ENCODE results near the gene KCTD5. TPM values are rescaled to one million over a fixed set of nuclear protein-coding genes. Genes with fewer than 3 reads are reported as not detected.
"Not testable (repeated sequence)": the region's sequence is repeated elsewhere in the genome, so short reads cannot be mapped to it uniquely, and the experiment has no call there.

The KCTD5 gene
- total and polyA plus RNA-seq, 10 of the 15 experiments (the other 5 are each of a cell fraction or from before 2014, with no cell fraction given), result 0.58 to 56.4 (median 37.3) TPM

- CTCF ChIA-PET; BruUV-seq (replicated peaks); H3K27me3 ChIP-seq (replicated peaks in 1 of 2; ENCODE audit: control insufficient read depth in 2 of 2, insufficient read depth in 2 of 2, low read length in 1 of 2); H3K9ac ChIP-seq (ENCODE audit: control insufficient read depth, insufficient read depth, low read length); H3K9me3 ChIP-seq (replicated peaks; ENCODE audit: control insufficient read depth, insufficient read depth, low read length); H4K20me1 ChIP-seq (ENCODE audit: control insufficient read depth, insufficient read depth); in situ Hi-C loops (cut with MboI); FAIRE-seq; SMC1A ChIA-PET (ENCODE audit: uncharacterized antibody, unreplicated experiment); H3K4me3 ChIP-seq; H3K36me3 ChIP-seq (ENCODE audit: control insufficient read depth in 2 of 2, insufficient read depth in 2 of 2, low read length in 1 of 2); H3K27ac ChIP-seq (ENCODE audit: control insufficient read depth, insufficient read depth); intact Hi-C loops (cut with micrococcal nuclease; ENCODE audit: unreplicated experiment); H3K4me1 ChIP-seq (ENCODE audit: control insufficient read depth, insufficient read depth, low read length); H2AFZ ChIP-seq (ENCODE audit: control insufficient read depth, low read depth, low read length); RAD21 ChIA-PET (ENCODE audit: unreplicated experiment); H3K4me2 ChIP-seq (ENCODE audit: control insufficient read depth, insufficient read depth); POLR2A ChIA-PET; DNase-seq (ENCODE audit: low read depth, low spot score); H3K79me2 ChIP-seq (ENCODE audit: control insufficient read depth, insufficient read depth, low read length): not testable (repeated sequence)
- TF ChIP-seq NR2C1 (IDR thresholded peaks at IDR 0.05), result peak; percentile 27; the same call in 1 of the 2 replicates
- peak; percentile 55 for ATAC-seq
- 48% methylated on average over 8 of the region's 8 CpGs for WGBS (ENCODE audit: insufficient coverage, insufficient replicate concordance, low lambda C conversion rate, missing lambda C conversion rate)
These were observed 22.8 kb upstream of the KCTD5 start for GRCh38 chr16:2659560-2659959.

DNA sequence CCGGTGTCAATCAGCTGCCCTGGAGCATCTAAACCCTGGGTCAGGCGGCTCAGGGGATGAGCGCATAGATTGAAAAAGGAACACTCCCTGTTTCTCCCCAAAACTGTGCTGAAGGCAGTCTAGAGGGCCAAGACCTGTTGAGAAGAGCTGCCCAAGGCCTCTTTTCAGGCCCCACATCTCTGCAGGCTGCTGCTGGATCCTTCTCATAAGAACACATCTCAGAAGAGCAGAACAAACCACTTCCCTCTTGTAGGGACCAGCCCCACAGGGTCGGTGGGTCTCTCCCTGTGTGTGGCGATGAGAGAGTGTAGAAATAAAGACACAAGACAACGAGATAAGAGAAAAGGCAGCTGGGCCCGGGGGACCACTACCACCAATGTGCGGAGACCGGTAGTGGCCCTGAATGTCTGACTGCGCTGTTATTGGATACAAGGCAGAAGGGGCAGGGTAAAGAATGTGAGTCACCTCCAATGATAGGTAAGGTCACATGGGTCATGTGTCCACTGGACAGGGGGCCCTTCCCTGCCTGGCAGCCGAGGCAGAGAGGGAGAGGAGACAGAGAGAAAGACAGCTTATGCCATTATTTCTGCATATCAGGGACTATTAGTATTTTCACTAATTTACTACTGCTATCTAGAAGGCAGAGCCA lies 22.2 kb upstream of the KCTD5 start:
- in situ Hi-C loops (cut with MboI); H3K27ac ChIP-seq (ENCODE audit: control insufficient read depth, insufficient read depth); H2AFZ ChIP-seq (ENCODE audit: control insufficient read depth, low read depth, low read length); SMC1A ChIA-PET (ENCODE audit: uncharacterized antibody, unreplicated experiment); H4K20me1 ChIP-seq (ENCODE audit: control insufficient read depth, insufficient read depth); FAIRE-seq; BruUV-seq (replicated peaks); ATAC-seq; H3K9me3 ChIP-seq (replicated peaks; ENCODE audit: control insufficient read depth, insufficient read depth, low read length); RAD21 ChIA-PET (ENCODE audit: unreplicated experiment); H3K27me3 ChIP-seq (replicated peaks in 1 of 2; ENCODE audit: control insufficient read depth in 2 of 2, insufficient read depth in 2 of 2, low read length in 1 of 2); H3K4me2 ChIP-seq (ENCODE audit: control insufficient read depth, insufficient read depth); H3K9ac ChIP-seq (ENCODE audit: control insufficient read depth, insufficient read depth, low read length); H3K4me3 ChIP-seq; H3K79me2 ChIP-seq (ENCODE audit: control insufficient read depth, insufficient read depth, low read length); DNase-seq (ENCODE audit: low read depth, low spot score); H3K4me1 ChIP-seq (ENCODE audit: control insufficient read depth, insufficient read depth, low read length); H3K36me3 ChIP-seq (ENCODE audit: control insufficient read depth in 2 of 2, insufficient read depth in 2 of 2, low read length in 1 of 2); intact Hi-C loops (cut with micrococcal nuclease; ENCODE audit: unreplicated experiment): not testable (repeated sequence)
- WGBS (ENCODE audit: insufficient coverage, insufficient replicate concordance, low lambda C conversion rate, missing lambda C conversion rate), result 73% methylated on average over 10 of the region's 11 CpGs
- CTCF ChIA-PET, result interaction anchor here (1.8 kb wide), 1 partner anchor 208 kb away, joined by 3 read pairs; no protein-coding TSS in a partner anchor
- POLR2A ChIA-PET, result interaction anchor here (0.7 kb wide), 1 partner anchor 672 kb away, joined by 3 read pairs; no protein-coding TSS in a partner anchor

Data from GM12878 (cell line).